ENCODE measurements around the gene VSIG1.

VSIG1 gene

GRCh38 chrX:108044554-108045256 is at the start of gene VSIG1:
VSIG1 (plus strand) TSS chrX:108045065; CDS start chrX:108045131, 66 bp downstream.
- DNase-seq = no peak

GRCh38 chrX:107996124-107996523 is 48.7 kb upstream of the VSIG1 start:
- DNase-seq = no peak

- no peak for DNase-seq
Measured at GRCh38 chrX:108000751-108001150, 44.1 kb upstream of the VSIG1 start.

GRCh38 chrX:108001218-108001814 is 43.5 kb upstream of the VSIG1 start:
- DNase-seq = no peak

- DNase-seq = no peak
Measured at GRCh38 chrX:108018656-108019381, 26.0 kb upstream of the VSIG1 start.

- DNase-seq = no peak
Measured at GRCh38 chrX:108019382-108019875, 25.4 kb upstream of the VSIG1 start.

GRCh38 chrX:108020631-108021030 is 24.2 kb upstream of the VSIG1 start:
- no peak for DNase-seq

GRCh38 chrX:108022491-108023089 is 22.3 kb upstream of the VSIG1 start:
- no peak for DNase-seq

- no peak for DNase-seq
Measured at GRCh38 chrX:108025376-108025775, 19.5 kb upstream of the VSIG1 start.

GRCh38 chrX:108025954-108026600 is 18.8 kb upstream of the VSIG1 start:
- no peak for DNase-seq

- no peak for DNase-seq
Measured at GRCh38 chrX:108028854-108029253, 16.0 kb upstream of the VSIG1 start.

- DNase-seq = no peak
Measured at GRCh38 chrX:108029928-108030711, 14.7 kb upstream of the VSIG1 start.

GRCh38 chrX:108032944-108033343 is 11.9 kb upstream of the VSIG1 start:
- no peak for DNase-seq

GRCh38 chrX:108033890-108034289 is 11.0 kb upstream of the VSIG1 start:
- no peak for DNase-seq

GRCh38 chrX:108034725-108035124 is 10.1 kb upstream of the VSIG1 start:
- DNase-seq = no peak

- no peak for DNase-seq
Measured at GRCh38 chrX:108036298-108036973, 8.4 kb upstream of the VSIG1 start.

- DNase-seq = no peak
Measured at GRCh38 chrX:108049649-108050048, 4.8 kb downstream of the VSIG1 start.

- no peak for DNase-seq
Measured at GRCh38 chrX:108053218-108053617, 8.4 kb downstream of the VSIG1 start.

GRCh38 chrX:108055546-108055945 is 10.7 kb downstream of the VSIG1 start:
- DNase-seq = no peak

GRCh38 chrX:108059801-108060200 is 14.9 kb downstream of the VSIG1 start:
- no peak for DNase-seq

- no peak for DNase-seq
Measured at GRCh38 chrX:108064001-108064400, 19.1 kb downstream of the VSIG1 start.

GRCh38 chrX:108064613-108065012 is 19.7 kb downstream of the VSIG1 start:
- DNase-seq = no peak

Data from activated CD8-positive, alpha-beta memory T cell treated with anti-CD3 and anti-CD28 coated beads, Interleukin-2, amount 50 U/mL, for 4 hours (primary cell).